Spleen (tissue), 7 donors: ENCODE measurements around the gene GZMA.

Experiments
- POLR2A ChIP-seq, 3 donors: fragments of 450-650 bp; IDR thresholded peaks; one replicate each; pipeline ENCODE4 v1.5.1; 2017; ENCODE audit warnings: antibody characterized with exemption in 3 of 3, mild to moderate bottlenecking in 1 of 3
- POLR2AphosphoS5 ChIP-seq, 3 donors: sonication (generic); formaldehyde crosslinking; IDR thresholded peaks; one replicate each; pipeline ENCODE4 v1.5.1; 2017; ENCODE audit warnings: antibody characterized with exemption in 3 of 3
- TF ChIP-seq, protein P1 (sequence below), 11 experiments: fragments of 200-600 bp in 7 of 11; fragments of 450-650 bp in 4 of 11; sonication (generic) in 4 of 11; IDR thresholded peaks in 8 of 11; conservative IDR thresholded peaks in 3 of 11; 1 replicate in 7 of 11; 2 replicates in 4 of 11; pipeline versions ENCODE4 v1.4.0 to v1.8.0; 2016 to 2021; ENCODE audit warnings: antibody characterized with exemption in 11 of 11, inconsistent platforms in 4 of 11, mild to moderate bottlenecking in 1 of 11
- donor health status: DM: no; HTN: no; CAD: no; lungs with moderate emphysema.
- donor health status: DM: no; HTN: no; CAD: no.
- donor health status: DM: no; HTN: no; CAD: no.

DNA sequence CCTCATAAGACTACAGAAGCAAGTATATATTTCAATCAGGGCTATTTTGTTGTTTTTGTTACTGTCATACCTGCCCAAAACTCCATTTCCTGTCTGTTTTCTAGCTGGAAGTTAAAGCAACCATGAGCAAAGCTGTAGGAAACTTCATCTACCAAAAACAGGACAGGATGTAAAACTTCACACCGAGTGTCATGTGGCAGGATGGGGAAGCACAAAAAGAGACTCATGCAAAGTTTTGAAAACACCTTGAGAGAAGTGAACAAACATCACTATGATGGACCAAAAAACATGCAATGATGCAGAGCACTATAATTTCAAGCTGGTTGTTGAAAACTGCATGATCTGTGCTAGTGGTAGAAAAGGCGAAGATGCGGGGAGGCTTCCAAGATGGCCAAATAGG lies 6.3 kb upstream of the GZMA start:
- TF ChIP-seq POLR2A (IDR thresholded peaks at IDR 0.05): no peak
- TF ChIP-seq, protein P1, sequence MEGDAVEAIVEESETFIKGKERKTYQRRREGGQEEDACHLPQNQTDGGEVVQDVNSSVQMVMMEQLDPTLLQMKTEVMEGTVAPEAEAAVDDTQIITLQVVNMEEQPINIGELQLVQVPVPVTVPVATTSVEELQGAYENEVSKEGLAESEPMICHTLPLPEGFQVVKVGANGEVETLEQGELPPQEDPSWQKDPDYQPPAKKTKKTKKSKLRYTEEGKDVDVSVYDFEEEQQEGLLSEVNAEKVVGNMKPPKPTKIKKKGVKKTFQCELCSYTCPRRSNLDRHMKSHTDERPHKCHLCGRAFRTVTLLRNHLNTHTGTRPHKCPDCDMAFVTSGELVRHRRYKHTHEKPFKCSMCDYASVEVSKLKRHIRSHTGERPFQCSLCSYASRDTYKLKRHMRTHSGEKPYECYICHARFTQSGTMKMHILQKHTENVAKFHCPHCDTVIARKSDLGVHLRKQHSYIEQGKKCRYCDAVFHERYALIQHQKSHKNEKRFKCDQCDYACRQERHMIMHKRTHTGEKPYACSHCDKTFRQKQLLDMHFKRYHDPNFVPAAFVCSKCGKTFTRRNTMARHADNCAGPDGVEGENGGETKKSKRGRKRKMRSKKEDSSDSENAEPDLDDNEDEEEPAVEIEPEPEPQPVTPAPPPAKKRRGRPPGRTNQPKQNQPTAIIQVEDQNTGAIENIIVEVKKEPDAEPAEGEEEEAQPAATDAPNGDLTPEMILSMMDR (IDR thresholded peaks at IDR 0.05 in 8 of 11, conservative IDR thresholded peaks at IDR 0.05 in 3 of 11): no peak
- no peak for TF ChIP-seq POLR2AphosphoS5 (IDR thresholded peaks at IDR 0.05)
